HG03045 (cell line): ENCODE results near the gene PAX5.
A peak's percentile ranks its signal among the peaks of the same experiment; 100 is the strongest.

Experiments
- ATAC-seq: cut with Tn5 transposase; IDR thresholded peaks from one replicate; pipeline ENCODE4 v1.9.1; 2021; ENCODE audit warnings: mild to moderate bottlenecking, moderate library complexity; ENCODE audit not compliant: unreplicated experiment

Gene PAX5

GRCh38 chr9:36864491-36865410 is 169.3 kb downstream of the PAX5 start:
- no peak for ATAC-seq

- ATAC-seq = no peak
Measured at GRCh38 chr9:36862206-36863145, 171.6 kb downstream of the PAX5 start.

GRCh38 chr9:36861528-36862205 is 172.4 kb downstream of the PAX5 start:
- ATAC-seq = no peak

- no peak for ATAC-seq
Measured at GRCh38 chr9:36858805-36859375, 175.2 kb downstream of the PAX5 start.

- peak; percentile 51 for ATAC-seq
Measured at GRCh38 chr9:36855448-36856315, 178.4 kb downstream of the PAX5 start.

GRCh38 chr9:36854751-36855150 is 179.3 kb downstream of the PAX5 start:
- no peak for ATAC-seq

- ATAC-seq = no peak
Measured at GRCh38 chr9:36854034-36854433, 180.0 kb downstream of the PAX5 start.

- ATAC-seq = no peak
Measured at GRCh38 chr9:36853233-36853632, 180.8 kb downstream of the PAX5 start.

- no peak for ATAC-seq
Measured at GRCh38 chr9:36849943-36850342, 184.1 kb downstream of the PAX5 start.

GRCh38 chr9:36848946-36849345 is 185.1 kb downstream of the PAX5 start:
- no peak for ATAC-seq

GRCh38 chr9:36847781-36848673 is 186.0 kb downstream of the PAX5 start:
- ATAC-seq = no peak

GRCh38 chr9:36846621-36847020 is 187.4 kb downstream of the PAX5 start:
- no peak for ATAC-seq

- no peak for ATAC-seq
Measured at GRCh38 chr9:36845844-36846243, 188.2 kb downstream of the PAX5 start.

GRCh38 chr9:36844961-36845360 is 189.1 kb downstream of the PAX5 start:
- no peak for ATAC-seq

GRCh38 chr9:36843964-36844363 is 190.1 kb downstream of the PAX5 start:
- no peak for ATAC-seq

GRCh38 chr9:36842560-36843530 is 191.2 kb downstream of the PAX5 start:
- no peak for ATAC-seq

GRCh38 chr9:36840898-36841536 is 193.1 kb downstream of the PAX5 start:
- no peak for ATAC-seq
